ENCODE results near the gene MEIS2. TPM values are rescaled to one million over a fixed set of nuclear protein-coding genes. Genes with fewer than 3 reads are reported as not detected.

MEIS2 gene
- total and polyA plus RNA-seq, 2 experiments from 2014 or later = 0.27 TPM; not detected in 1

GRCh38 chr15:37103163-37103435, 2.8 kb upstream of the MEIS2 start (continued):
- TF ChIP-seq REST (IDR thresholded peaks at IDR 0.05; ENCODE audit: unreplicated experiment) (no peak), ZNF114 (CRISPR knock-in tag; IDR thresholded peaks at IDR 0.05) (no peak), ETS1 (IDR thresholded peaks at IDR 0.05) (no peak), CTCF (conservative IDR thresholded peaks at IDR 0.05; ENCODE audit: low read depth in 2 of 2) (no peak), JUNB (IDR thresholded peaks at IDR 0.05; ENCODE audit: unreplicated experiment) (no peak), EZH2 (IDR thresholded peaks at IDR 0.05; ENCODE audit: low read depth, unreplicated experiment) (no peak)

GRCh38 chr15:37102305-37103162, 2.2 kb upstream of the MEIS2 start:
- no peak overlapping the region for H3K27ac ChIP-seq (ENCODE audit: low read depth)
- ATAC-seq (peak; percentile 16), DNase-seq (ENCODE audit: low spot score) (peak; percentile 85)
- H3K4me2 ChIP-seq = peak overlapping the region; percentile 96
- peak; percentile 30 for TF ChIP-seq EZH2phosphoT487 (IDR thresholded peaks at IDR 0.05; ENCODE audit: unreplicated experiment)
- TF ChIP-seq ZNF331 (CRISPR knock-in tag; IDR thresholded peaks at IDR 0.05; ENCODE audit: low read depth) = no peak
- peak; percentile 78 for TF ChIP-seq EZH2 (IDR thresholded peaks at IDR 0.05; ENCODE audit: low read depth, unreplicated experiment)
- peak overlapping the region; percentile 80 for H3K4me3 ChIP-seq
- no peak overlapping the region for H2AFZ ChIP-seq
- H3K4me1 ChIP-seq (ENCODE audit: insufficient read depth) = peaks cover 58% of the 10 kb centered on the region
- H3K4me3 Mint-ChIP-seq = peak overlapping the region; percentile 82
- H3K4me1 Mint-ChIP-seq = peaks cover 52% of the 10 kb centered on the region
- no peaks in the 10 kb centered on the region; the same call in 1 of the 3 replicates for H3K9me3 Mint-ChIP-seq
- peaks cover 82% of the 10 kb centered on the region for H3K27me3 ChIP-seq (ENCODE audit: insufficient read depth)
- H3K27me3 Mint-ChIP-seq (ENCODE audit: insufficient read depth, low read depth, poor library complexity) = peaks cover 95% of the 10 kb centered on the region
- peaks cover 22% of the 10 kb centered on the region for H3F3A ChIP-seq (replicated peaks; ENCODE audit: low read depth)
- H4K20me1 ChIP-seq (replicated peaks; ENCODE audit: insufficient read depth) = no peaks in the 10 kb centered on the region; the same call in none of the 2 replicates
- H3K27ac Mint-ChIP-seq = no peak overlapping the region
- H3K9me2 ChIP-seq (ENCODE audit: insufficient read depth) = no peaks in the 10 kb centered on the region
- H3K36me3 Mint-ChIP-seq (ENCODE audit: low read depth) = no peaks in the 10 kb centered on the region
- no peaks in the 10 kb centered on the region for H3K79me2 ChIP-seq (replicated peaks; ENCODE audit: insufficient read depth)
- no peaks in the 10 kb centered on the region for H3K36me3 ChIP-seq (ENCODE audit: insufficient read depth)
